RWPE1 (cell line): ENCODE measurements around the gene MYOG.

ENCODE experiments used
- CTCF ChIA-PET: fragments of 350-600 bp; sonication (Branson Sonifier 250); formaldehyde crosslinking; extraction: SDS; loops from one replicate; lab custom pipeline; 2021; lab: Yijun Ruan, JAX
- POLR2A ChIA-PET: fragments of 400-600 bp; formaldehyde crosslinking; extraction: SDS; loops from one replicate; lab custom pipeline; 2020; ENCODE audit warnings: antibody characterized with exemption; ENCODE audit not compliant: low non-redundant PET; lab: Yijun Ruan, JAX
- DNase-seq: peaks from one replicate; pipeline ENCODE4 v3.0.0; 2012; ENCODE audit warnings: low spot score
- H3K27ac ChIP-seq: fragments of 450-650 bp; 2 replicates; pipeline ENCODE4 v1.5.1; 2017
- TF ChIP-seq, protein P1 (sequence below): fragments of 450-650 bp; conservative IDR thresholded peaks from 2 replicates; pipeline ENCODE4 v1.5.1; 2017; ENCODE audit warnings: low read depth, mild to moderate bottlenecking

Gene MYOG

DNA sequence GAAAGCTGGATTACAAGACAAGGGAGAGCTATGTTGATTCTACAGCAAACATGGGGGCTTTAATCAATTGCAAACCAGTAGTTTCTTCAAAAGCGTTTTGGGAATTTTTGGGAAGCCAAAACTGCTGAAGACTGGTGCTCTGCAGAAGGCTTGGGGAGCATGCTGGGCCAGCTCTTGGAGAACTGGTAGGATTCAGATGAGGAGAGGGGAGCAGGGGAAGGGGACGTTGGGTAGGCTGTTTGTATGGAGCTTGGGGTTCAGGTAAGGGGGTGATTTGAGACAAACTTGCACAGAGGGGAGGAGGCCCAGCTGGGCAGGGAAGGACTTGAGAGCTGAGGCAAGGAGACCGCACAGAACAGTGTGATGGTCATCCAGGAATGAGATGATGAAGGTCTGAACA lies 2.6 kb upstream of the MYOG start:
- POLR2A ChIA-PET: no interaction called here
- TF ChIP-seq, protein P1, sequence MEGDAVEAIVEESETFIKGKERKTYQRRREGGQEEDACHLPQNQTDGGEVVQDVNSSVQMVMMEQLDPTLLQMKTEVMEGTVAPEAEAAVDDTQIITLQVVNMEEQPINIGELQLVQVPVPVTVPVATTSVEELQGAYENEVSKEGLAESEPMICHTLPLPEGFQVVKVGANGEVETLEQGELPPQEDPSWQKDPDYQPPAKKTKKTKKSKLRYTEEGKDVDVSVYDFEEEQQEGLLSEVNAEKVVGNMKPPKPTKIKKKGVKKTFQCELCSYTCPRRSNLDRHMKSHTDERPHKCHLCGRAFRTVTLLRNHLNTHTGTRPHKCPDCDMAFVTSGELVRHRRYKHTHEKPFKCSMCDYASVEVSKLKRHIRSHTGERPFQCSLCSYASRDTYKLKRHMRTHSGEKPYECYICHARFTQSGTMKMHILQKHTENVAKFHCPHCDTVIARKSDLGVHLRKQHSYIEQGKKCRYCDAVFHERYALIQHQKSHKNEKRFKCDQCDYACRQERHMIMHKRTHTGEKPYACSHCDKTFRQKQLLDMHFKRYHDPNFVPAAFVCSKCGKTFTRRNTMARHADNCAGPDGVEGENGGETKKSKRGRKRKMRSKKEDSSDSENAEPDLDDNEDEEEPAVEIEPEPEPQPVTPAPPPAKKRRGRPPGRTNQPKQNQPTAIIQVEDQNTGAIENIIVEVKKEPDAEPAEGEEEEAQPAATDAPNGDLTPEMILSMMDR: no peak
- no peak overlapping the region for H3K27ac ChIP-seq
- CTCF ChIA-PET: interaction anchor here (0.7 to 0.9 kb wide), 2 partner anchors 136 to 400 kb away, joined by 3 to 4 read pairs; no protein-coding TSS in a partner anchor
- no peak for DNase-seq

GRCh38 chr1:203086992-203087763 lies 1.4 kb upstream of the MYOG start:
- TF ChIP-seq, protein P1: no peak
- ChIA-PET POLR2A (no interaction called here), CTCF (interaction anchor here (0.5 to 1.0 kb wide), 3 partner anchors 85 to 983 kb away, joined by 3 to 4 read pairs (median 3); no protein-coding TSS in a partner anchor)
- no peak for DNase-seq
- no peak overlapping the region for H3K27ac ChIP-seq

DNA sequence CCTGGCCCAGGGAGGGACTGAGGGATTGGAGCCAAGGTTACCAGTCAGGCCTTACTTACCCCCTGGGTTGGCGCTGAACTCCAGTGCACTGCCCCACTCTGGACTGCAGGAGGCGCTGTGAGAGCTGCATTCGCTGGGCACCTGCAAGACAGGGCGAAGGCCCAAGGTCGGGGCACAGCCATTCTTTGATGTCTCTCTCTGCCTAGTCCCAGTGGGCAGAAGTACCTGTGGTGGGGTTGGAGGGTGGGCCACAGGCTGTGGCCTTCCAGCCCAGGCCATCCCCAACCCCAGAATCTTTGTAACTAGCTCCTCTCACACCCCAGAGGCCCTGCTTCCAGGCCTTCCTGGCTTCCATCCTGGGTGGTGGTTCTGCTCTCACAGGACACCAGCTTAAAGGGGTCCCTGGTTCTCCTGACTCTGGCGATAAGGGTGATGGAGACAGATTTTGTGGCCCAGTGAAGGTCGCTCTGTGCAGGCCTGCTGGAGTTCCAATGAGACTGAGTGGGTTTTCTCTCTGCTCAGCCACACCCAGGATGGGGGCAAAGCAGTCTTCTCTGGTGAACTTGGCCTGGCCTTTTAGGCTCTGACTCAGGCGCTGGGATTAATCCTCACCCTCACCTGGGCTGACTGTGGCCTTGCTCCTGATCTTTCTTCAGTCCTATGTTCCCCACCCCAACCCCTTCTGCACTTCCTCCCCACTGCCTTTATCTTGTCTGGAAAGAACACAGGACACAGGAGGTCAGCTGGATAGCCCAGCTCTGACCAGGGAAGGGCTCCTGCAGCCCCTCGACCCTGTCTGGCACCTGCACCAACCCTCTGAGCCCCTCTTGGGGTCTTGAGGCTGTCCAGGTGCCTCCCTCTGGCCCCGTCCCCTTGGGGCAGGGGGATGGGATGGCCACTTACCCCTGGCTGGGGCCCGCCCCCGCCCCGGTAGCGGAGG lies 954 bp downstream of the MYOG start:
- TF ChIP-seq, protein P1: 0 out of 2 replicates have a peak, but pooled peaks have one; percentile 10
- ChIA-PET CTCF (interaction anchor here (0.6 to 2.4 kb wide), 11 partner anchors 11 to 132 kb away, joined by 3 to 9 read pairs (median 5); partner anchors contain the start of gene ADORA1), POLR2A (no interaction called here)
- no peak overlapping the region for H3K27ac ChIP-seq
- DNase-seq: no peak

GRCh38 chr1:203083463-203083921 lies 2.3 kb downstream of the MYOG start:
- CTCF ChIA-PET: interaction anchor here (0.6 to 2.4 kb wide), 14 partner anchors 11 to 1858 kb away, joined by 3 to 8 read pairs (median 4); partner anchors contain the start of gene ADORA1
- no peak overlapping the region for H3K27ac ChIP-seq
- POLR2A ChIA-PET: no interaction called here
- TF ChIP-seq, protein P1: no peak
- no peak for DNase-seq

DNA sequence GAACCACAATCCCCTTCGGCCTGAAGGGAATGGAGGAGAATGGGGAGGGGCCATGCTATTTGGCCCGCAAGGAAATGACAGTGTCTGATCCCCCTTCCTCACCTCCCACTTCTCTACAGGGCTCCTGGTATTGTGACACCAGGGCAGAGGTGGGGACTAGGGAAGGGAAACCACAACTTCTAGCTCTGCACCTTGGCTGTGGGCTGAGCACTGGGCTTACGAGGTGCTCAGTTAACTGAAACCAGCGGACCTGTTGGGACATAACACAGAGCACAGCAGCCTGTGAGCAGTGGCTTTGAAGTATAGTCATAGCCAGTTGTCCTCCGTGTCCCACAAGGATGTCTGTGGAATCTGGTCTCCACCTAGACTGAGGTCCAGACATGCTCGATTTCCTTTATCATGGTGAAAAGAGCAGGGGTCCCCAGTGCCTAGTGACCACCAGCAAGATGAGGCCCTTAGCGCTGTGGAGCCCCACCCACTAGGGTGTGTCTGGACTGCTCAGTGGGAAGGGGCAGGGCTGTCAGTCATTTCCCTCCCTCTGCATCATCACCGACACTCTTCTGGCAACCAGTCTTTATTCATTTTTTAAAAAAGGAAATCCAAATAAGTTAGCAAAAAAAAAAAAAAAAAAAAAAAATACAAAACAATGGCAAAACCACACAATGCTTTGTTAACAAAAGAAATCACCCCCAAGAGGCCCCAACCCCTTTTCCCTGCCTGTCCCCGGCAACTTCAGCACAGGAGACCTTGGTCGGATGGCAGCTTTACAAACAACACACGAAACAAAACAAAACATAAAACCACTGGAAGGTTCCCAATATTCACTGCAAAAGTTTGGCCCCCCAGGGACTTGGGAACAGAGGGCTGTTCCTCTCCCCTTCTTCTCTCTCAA lies 3.0 kb downstream of the MYOG start:
- DNase-seq: no peak
- no peak overlapping the region for H3K27ac ChIP-seq
- ChIA-PET POLR2A (no interaction called here), CTCF (interaction anchor here (0.6 to 2.4 kb wide), 10 partner anchors 13 to 1859 kb away, joined by 3 to 8 read pairs (median 3); partner anchors contain the start of gene ADORA1)
- TF ChIP-seq, protein P1: no peak
